NCI-H1092 (cell line): Measurements from ENCODE around the gene LRRC36.
A peak's percentile ranks its signal among the peaks of the same experiment; 100 is the strongest.

Experiments
- DNase-seq: peaks from one replicate; lab custom pipeline; 2025; lab: John Stamatoyannopoulos, UW

The LRRC36 gene, protein sequence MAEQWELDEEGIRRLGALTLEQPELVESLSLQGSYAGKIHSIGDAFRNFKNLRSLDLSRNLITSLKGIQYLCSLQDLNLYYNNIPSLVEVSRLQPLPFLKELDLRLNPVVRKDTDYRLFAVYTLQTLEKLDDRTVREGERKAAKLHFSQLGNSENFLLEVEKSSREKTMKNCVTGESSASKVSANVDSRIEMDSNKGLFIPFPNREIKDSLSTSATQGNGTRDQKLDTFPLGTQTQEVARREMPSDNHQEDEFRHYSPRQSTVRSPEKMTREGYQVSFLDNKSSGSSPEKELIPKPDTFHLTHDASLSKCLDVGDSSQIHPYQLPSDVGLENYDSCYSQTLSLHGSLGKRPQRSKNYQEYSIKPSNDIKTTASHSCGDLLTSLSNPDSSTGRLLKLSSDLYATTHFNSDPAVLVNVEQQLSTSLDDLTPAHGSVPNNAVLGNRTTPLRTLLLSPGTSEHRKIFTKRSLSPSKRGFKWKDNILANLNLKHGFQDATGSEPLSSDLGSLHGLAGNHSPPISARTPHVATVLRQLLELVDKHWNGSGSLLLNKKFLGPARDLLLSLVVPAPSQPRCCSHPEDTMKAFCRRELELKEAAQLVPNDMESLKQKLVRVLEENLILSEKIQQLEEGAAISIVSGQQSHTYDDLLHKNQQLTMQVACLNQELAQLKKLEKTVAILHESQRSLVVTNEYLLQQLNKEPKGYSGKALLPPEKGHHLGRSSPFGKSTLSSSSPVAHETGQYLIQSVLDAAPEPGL

DNA sequence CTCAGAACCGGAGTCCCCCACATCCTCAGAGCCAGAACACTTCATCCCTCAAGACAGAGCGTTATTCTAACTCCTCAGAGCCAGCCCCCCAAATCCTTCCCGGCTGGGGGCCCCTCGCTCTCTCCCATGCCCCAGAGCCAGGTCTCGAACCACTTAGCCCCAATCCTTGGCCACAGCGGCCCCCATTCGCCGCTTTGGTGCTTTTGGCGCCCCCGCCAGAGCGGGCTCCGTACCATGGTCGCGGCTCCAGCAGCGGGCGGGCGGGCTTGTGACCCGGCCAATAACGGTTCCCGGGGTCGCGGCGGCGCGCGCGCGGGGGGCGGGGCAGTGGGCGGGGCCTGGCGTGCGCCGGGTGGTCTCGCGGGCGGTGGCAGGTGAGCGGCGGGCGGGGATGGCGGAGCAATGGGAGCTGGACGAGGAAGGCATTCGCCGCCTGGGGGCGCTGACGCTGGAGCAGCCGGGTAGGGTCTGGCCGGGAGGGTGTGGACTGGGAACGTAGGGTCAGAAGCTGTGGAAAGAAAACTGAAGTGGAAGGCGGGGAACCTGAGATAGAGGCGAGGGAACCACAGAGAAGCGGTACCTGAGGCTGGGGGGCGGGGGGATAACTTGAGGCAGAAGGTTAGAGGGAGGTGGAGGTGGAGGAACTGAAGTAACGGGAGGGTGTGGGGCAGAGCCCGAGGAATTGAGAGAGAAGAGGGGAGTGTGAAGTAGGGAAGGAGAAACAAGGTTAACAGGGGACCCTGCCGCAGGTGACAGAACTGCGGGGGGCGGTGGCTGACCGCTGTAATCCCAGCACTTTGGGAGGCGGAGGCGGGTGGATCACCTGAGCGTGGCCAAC is at the start of gene LRRC36, which contains the start of gene KCTD19:
Gene LRRC36 (plus strand): TSS at position 344 of the 838 bp plus-strand sequence. CDS start 48 bp downstream, at position 392.
Gene KCTD19 (minus strand): TSS at position 270 of the 838 bp plus-strand sequence. CDS start 34 bp downstream, at position 236.
- peak; percentile 85 for DNase-seq

DNA sequence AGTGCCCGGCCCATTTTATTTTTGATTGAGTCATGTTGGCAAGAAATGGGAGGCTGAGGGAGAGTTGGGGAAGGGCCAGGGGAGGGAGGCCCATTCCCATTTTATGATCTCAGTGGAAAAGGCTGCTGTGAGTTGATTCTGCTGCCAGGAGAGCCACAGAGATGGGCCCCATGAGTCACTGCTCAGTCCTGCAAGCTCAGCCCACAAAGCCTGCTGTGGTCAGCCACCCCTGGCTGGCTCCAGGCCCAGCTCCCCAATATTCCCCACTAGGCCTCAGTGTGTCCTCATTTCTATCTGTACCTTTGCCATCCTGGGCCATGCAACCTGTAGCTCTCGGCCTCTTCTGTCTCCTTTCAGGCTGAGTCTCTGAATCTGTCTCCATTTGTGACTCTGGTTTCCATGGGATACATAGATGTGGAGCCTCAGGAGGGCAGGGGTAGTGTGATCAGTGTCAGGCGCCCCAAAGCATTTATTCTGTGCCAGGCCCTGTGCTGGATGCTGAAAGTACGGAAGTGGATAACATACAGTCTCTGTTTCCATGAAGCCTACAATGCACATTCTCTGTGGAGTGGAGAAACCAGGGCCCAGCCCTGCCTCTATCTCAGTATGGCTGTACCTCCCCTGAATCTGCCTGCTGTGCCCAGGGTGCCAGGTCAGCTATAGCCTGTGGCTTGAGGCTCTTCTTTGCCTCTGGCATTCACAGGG is 49.2 kb upstream of the LRRC36 start:
- DNase-seq, result no peak

DNA sequence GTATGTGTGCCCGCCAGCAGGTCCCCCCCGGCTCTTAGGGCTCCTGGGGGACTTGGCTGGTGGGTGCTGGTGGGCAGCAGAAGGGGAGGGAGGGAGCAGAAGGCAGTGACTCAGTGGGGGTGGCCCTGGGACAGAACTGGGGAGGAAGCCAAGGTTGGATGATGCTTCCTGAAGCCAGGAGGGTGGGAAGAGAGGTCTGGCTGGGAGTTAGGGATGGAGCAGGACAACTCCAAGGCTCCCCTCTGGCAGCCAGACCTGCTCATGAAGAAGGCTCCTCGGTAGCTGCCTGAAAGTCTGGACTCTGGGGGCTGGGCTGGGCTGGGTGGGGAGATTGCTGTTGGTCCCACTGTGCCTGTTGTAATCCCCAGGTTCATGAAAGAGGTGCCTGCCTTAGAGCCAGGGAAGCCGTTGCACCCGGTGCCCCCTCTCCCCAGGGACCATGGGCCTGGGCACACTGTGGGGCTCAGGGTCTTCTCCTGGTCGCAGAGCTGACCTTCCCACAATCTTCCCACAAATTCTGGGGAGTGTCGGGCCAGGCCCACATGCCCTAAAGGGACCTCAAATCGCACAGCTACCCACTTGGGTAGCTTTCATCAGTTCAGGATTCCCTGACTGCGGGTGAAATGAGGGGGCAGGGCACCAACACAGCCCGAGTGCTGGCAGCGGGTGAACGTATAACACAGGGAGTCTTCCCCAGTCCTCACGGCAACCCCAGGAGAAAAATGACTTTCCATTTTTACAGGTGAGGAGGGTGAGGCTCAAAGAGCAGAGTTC is 48.4 kb upstream of the LRRC36 start:
- DNase-seq, result no peak

DNA sequence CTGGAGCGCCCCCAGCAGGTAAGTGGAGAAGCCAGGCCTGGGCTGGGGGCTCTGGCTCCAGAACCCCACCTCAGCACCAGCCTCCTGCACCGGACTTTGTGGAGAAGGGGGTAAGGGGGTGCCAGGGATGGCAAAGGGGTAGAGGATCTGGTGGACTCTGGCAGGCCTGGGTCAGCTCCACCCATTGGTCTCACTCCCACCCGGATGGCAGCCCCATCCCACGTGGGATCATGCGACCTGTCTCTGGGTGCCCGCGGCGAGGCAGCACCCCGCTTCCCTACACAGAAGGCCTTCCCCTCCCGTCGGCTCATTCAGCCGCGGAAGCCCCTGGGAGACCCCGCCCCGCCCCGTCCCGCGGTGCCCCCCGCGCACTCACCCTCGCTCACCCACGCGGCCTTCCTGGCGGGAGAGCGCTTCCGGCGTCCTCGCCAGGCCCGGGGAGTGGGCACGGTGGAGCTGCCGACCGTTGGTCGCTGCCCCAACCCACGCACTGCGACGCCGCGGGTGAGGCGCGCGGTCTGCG is 47.8 kb upstream of the LRRC36 start:
- DNase-seq, result no peak

DNA sequence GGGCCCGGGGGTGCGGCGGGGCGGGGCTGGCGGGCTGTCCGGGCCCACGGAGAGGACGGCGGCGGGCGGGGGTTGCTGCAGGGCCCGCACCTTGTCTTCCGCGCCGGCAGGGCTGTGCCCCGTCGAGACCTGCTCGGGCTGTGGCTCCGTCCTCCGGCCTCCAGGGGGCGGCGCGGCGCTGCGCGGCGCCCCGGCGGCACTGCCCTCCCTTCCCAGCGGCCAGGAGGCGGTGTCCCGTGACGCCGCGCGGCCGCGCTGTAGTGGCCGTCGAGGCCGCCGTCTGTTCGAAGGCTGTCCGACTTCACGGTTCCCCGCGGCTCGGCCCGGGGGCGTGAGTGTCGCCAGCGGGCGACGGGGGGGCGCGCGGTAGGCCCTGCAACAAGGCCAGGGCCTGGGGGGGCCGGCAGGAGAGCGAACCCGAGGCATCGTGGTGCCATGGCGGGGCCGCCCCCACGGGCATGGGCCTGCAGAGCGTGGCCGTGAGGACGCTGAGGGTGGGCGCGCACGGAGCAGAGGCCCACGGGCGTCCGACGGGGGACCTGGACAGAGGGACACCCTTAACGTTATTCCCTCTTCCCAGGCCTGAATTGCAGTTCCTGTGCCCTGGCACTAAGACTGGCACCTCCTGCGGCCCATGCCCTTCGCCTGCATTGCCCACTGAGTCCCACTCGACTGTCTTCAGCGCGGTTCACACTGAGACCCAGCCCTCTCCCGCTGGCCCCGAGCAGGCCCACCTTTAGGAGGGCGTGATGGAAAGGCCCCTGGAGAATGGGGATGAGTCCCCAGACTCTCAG is 47.1 kb upstream of the LRRC36 start, which contains the start of gene PLEKHG4:
Gene PLEKHG4 (plus strand): TSS at position 237 of the 794 bp plus-strand sequence. CDS start 513 bp downstream, at position 750.
- peak; percentile 65 for DNase-seq

DNA sequence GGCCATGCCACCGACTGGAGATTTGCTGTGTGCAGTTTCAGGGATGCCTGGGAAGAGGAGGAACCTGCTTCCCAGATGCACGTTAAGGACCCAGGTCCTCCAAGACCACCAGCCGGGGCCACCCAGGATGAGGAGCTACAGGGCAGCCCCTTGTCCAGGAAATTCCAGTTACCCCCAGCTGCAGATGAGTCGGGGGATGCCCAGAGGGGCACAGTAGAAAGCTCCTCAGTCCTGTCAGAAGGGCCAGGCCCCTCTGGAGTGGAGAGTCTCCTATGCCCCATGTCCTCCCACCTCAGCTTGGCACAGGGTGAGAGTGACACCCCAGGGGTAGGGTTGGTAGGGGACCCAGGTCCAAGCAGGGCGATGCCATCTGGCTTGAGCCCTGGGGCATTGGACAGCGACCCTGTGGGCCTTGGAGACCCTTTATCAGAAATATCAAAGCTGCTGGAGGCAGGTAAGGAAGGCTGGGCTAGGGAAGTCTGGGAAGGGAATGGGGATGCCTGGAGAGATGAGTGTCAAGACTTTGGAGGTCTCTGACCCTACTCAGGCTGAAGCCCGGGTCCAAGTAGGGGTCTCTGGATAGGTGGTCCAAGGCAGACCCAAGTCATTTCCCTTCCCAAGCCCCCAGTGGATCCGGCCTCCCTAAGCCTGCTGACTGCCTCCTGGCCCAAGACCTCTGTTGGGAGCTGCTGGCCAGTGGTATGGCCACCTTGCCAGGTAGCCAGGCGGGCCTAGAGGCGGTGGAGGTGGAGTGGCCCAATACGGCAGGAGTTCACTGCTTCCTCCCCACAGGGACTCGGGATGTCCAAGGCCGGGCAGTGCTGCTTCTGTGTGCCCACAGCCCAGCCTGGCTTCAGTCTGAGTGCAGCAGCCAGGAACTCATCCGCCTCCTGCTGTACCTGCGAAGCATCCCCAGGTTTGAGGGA is 46.3 kb upstream of the LRRC36 start:
- no peak for DNase-seq

DNA sequence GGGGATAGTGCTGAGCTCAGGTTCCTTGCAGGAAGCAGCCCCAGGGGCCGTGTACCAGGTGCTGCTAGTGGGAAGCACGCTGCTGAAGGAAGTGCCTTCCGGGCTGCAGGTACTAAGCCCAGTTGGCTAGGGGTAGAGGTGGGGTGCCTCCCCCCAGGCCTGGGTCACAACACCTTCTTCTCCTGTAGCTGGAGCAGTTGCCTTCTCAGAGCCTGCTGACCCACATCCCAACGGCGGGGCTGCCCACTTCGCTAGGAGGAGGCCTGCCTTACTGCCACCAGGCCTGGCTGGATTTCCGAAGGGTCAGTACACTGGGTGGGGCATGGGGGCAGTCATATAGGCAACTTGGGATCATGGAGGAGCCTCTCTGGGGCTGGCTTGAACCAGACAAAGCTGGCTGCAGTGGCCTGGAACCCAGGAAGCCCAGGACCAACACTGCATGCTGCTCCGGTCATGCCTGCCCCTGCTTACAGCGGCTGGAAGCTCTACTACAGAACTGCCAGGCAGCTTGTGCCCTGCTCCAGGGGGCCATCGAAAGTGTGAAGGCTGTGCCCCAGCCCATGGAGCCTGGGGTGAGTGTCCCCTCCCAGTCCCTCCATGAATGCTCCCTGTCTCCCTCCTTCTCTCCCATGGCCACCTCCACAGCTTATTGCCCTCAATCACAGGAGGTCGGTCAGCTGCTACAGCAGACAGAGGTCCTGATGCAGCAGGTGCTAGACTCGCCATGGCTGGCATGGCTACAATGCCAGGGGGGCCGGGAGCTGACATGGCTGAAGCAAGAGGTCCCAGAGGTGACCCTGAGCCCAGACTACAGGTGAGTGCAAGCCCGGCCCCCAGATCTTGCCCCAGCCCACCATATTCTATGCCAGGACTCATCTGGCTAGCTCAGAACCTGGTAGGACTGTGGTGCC is 44.8 kb upstream of the LRRC36 start:
- no peak for DNase-seq

DNA sequence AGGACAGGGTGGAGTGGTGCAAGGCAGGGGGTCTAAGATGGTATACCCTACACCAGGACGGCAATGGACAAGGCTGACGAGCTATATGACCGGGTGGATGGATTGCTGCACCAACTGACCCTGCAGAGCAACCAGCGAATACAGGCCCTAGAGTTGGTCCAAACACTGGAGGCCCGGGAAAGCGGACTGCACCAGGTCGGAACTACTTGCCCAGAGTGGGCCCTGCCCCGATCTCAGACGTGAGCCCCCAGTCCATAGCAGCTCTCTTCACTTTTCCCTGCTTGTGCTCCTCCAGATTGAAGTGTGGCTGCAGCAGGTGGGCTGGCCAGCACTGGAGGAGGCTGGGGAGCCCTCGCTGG is 44.2 kb upstream of the LRRC36 start:
- DNase-seq, result no peak

DNA sequence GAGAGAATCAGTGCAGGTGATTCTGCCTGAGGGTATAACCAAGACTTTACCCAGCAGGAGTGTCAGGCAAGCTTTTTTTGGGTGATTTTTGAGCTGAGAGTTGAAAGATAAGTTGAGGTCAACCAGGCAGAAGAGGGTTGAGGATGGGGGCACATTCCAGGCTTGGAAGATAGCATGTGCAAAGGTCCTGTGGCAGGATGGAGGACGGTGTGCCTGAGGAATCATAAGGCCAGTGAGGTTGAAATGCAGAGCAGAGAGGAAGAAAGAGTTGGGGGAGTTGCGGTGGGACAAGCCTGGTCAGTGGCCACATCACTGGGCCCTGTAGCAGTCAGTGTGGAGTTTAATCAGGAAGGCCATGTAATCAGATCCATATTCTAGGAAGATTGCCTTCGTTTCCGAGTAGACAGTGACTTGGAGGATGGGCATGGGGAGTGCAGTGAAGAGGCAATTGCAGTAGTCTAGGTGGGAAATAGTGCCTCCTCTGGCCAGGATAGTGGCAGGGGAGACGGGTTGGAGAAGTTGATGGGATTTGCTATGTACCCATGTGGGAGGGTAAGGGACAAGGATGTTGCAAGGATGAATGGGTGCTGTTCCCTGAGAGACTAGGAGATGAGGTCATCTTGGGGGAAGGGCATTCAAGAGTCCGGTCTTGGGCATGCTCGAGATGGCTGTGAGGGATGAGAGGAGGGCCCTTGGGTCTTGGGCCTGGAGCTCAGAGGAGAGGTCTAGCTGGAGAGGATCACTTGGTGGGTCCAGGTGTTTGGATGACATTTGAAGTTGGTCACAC is 43.4 kb upstream of the LRRC36 start:
- DNase-seq, result no peak

DNA sequence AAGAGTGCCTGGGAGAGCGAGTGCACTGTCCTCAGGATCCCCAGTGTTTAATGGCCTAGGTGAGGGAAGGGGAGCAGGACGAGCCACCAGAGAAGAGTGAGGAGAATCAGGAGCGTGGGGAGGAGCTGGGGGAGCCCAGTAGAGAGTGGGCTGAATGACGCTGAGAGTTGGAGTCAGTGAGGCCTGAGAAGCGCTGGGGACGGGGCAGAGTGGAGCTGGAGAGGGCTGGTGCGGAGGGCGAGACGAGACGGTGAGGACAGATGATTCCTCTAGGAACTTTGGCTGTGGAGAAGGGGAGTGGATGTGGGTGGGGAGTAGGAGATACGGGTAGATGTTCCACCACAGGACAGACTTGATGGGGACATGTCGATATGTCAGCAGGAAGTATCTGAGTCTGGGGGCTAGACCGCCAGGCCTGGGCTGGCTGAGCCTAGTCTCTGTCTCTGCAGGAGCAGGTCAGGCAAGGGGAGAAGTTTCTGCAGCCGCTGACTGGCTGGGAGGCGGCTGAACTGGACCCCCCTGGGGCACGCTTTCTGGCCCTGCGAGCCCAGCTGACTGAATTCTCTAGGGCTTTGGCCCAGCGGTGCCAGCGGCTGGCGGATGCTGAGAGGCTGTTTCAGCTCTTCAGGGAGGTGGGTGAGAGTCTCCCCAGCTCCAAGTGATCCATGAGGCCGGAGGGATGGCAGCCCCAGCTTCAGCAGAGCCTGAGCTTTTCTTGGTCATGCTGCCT is 42.6 kb upstream of the LRRC36 start:
- no peak for DNase-seq

DNA sequence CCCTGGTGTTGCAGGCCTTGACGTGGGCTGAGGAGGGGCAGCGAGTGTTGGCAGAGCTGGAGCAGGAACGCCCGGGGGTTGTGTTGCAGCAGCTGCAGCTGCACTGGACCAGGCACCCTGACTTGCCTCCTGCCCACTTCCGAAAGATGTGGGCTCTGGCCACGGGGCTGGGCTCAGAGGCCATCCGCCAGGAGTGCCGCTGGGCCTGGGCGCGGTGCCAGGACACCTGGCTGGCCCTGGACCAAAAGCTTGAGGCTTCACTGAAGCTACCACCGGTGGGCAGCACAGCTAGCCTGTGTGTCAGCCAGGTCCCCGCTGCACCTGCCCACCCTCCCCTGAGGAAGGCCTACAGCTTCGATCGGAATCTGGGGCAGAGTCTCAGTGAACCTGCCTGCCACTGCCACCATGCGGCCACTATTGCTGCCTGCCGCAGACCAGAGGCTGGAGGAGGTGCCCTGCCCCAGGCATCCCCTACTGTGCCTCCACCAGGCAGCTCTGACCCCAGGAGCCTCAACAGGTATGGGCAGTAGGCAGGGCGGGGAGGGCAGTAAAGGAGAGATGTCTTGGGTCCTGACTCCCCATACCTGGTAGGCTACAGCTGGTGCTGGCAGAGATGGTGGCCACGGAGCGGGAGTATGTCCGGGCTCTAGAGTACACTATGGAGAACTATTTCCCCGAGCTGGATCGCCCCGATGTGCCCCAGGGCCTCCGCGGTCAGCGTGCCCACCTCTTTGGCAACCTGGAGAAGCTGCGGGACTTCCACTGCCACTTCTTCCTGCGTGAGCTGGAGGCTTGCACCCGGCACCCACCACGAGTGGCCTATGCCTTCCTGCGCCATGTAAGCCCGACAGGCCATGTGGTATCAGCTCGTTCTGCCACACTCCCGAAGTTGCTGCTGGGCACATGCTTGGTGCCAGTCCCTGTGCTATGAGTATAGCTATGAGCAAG is 41.6 kb upstream of the LRRC36 start:
- DNase-seq, result peak; percentile 88

DNA sequence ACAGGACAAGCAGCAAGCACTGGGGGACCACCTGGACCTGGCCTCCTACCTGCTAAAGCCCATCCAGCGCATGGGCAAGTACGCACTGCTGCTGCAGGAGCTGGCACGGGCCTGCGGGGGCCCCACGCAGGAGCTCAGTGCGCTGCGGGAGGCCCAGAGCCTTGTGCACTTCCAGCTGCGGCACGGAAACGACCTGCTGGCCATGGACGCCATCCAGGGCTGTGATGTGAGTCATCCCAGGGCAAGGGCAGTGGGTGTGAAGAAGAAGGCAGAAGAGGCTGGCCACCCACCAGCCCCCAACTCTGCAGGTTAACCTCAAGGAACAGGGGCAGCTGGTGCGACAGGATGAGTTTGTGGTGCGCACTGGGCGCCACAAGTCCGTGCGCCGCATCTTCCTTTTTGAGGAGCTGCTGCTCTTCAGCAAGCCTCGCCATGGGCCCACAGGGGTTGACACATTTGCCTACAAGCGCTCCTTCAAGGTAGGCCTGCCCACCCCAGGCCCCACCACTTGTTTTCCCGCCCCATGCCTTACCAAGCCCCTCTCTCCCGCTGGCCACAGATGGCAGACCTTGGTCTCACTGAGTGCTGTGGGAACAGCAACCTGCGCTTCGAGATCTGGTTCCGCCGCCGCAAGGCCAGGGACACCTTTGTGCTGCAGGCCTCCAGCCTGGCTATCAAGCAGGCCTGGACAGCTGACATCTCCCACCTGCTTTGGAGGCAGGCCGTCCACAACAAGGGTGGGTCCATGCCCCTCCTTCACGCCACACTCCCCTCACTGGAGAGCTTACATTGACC is 40.0 kb upstream of the LRRC36 start:
- no peak for DNase-seq

DNA sequence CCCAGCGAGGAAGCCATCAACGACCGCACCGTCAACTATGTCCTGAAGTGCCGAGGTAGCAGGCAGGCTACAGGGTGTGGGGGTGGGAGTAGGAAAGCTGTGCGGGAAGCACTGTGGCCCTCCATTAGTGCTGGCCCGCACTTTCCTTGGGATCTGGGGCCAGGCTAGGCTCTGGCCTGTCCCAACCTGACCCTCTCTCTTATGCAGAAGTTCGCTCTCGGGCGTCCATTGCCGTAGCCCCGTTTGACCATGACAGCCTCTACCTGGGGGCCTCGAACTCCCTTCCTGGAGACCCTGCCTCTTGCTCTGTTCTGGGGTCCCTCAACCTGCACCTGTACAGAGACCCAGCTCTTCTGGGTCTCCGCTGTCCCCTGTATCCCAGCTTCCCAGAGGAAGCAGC is 38.7 kb upstream of the LRRC36 start:
- no peak for DNase-seq

DNA sequence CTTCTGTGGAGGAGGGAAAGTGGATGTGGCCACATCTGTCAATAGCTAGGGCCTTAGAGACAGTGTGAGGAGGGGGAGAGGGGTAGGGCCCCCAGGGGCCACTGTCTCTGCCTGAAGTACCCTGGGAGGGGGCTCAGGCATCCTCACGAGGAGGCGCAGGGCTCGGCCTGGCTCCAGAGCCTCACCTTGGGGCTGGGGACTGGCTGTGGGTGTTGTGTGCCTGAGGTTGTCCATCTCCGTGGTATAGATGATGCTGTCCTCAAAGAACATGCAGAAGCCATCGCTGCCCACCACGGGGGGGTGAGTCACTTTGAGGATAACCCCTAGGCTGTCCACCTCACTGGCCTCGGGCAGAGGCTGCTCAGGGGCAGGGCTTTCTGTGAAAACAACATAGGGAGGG is 35.2 kb upstream of the LRRC36 start:
- no peak for DNase-seq
